GM19438 (cell line): ENCODE results near the gene SNAP23.

Experiments used
- ATAC-seq: cut with Tn5 transposase; IDR thresholded peaks from one replicate; pipeline ENCODE4 v1.9.1; 2021; ENCODE audit warnings: low read depth; ENCODE audit not compliant: unreplicated experiment

The SNAP23 gene

DNA sequence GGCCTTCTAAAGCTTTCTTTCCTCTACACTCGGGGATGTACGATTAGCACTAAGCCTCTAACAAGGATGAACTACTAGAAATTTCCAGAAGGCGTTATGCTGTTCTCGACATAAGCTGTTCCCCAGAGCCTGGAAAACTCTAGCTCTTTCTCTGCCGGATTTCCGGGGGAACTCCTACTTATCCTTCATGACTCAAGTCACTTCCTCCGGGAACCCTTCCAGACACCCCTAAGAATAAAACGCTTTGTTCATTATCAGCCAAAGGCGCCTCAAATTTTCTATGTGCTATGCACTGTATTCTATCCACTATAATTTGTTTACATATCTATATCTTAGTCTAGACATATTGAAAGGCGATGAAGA, 455 bp upstream of the SNAP23 start:
- ATAC-seq = no peak

DNA sequence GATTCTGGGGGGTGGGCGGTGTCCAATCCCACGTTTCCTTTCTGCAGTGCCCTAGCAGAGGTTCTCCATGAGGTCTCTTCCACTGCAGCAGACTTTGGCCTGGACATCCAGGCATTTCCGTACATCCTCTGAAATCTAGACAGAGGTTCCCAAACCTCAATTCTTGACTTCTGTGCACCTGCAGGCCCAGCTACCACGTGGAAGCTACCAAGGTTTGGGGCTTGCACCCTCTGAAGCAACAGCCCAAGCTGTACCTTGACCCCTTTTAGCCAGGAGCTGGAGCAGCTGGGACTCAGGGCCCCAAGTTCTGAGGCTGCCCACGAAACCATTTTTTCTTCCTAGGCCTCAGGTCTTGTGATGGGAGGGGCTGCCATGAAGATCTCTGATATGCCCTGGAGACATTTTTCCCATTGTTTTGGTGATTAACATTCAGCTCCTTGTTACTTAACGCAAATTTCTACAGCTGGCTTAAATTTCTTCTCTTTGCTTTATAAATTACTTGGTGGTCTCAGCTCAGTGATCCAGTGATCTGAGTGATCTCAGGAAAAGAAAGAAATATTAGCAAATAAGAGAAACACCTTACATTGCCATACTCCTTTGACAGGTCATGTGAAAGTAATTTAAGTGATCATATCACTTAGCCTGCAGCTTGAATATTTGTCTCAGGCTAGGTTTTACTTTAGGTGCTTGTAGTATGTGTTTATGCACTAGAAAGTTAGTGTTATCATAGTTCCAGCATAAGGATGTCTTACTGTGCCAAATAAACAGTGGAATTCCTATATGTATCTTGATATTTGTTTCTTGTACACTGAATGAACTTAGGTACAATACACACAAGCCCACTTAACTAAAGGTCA, 3.0 kb downstream of the SNAP23 start:
- ATAC-seq = no peak

DNA sequence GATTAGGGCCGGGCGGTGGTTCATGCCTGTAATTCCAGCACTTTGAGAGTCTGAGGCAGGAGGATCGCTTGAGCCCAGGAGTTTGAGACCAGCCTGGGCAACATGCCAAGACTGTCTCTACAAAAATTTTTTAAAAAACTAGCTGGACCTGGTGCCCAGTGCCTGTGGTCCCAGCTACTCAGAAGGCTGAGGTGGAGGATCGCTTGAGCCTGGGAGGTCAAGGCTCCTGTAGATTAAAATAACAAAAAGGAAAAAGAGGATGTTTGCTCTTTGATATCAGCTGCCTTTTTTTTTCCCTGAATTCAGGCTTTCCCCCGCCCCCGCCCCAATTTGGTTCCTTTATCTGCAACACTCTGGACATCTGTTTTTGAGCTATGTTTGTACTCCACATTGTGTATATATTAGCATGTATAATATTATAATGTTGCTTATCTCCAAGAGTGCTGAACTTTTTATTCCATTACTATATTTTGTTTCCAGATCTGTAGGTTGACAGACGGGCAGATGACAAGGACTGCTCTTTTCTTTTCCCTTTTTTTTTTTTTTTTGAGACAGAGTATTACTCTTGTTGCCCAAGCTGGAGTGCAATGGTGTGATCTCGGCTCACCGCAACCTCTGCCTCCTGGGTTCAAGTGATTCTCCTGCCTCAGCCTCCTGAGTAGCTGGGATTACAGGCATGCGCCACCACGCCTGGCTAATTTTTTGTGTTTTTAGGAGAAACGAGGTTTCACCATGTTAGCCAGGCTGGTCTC, 4.6 kb downstream of the SNAP23 start:
- no peak for ATAC-seq

DNA sequence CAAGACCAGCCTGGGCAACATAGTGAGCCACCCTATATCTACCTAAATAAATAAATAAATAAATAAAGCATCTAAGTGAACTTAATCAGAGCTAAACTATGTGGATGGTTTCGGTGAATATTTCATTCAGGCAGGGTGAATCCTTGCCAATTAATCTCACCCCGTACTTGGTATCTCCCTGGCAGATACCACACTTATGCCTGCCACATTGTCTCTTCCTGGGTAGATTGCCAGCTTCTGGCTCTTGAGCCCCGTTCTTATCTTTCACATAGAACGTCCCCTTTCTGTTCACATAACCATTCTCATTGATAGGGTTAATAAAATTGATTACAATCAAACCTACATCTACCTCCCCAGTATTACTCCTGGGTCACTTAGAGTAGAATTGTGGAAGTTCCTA, 7.0 kb downstream of the SNAP23 start:
- no peak for ATAC-seq

DNA sequence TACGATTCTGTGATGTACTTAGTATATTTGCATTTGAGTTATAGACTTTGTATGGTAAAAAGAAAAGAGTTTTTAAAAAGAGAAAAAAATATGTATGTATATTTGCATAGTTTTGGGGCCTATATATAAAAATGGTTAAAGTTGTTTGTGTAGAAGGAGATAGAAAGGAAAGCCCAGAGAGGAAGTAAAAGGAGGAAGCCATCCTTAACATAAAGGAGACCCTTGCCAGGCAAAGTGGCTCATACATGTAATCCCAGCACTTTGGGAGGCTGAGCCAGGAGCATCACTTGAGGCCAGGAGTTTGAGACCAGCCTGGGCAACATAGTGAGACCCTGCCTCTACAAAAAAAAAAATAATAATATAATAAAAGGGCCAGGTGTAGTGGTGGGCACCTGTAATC, 8.4 kb downstream of the SNAP23 start:
- no peak for ATAC-seq

DNA sequence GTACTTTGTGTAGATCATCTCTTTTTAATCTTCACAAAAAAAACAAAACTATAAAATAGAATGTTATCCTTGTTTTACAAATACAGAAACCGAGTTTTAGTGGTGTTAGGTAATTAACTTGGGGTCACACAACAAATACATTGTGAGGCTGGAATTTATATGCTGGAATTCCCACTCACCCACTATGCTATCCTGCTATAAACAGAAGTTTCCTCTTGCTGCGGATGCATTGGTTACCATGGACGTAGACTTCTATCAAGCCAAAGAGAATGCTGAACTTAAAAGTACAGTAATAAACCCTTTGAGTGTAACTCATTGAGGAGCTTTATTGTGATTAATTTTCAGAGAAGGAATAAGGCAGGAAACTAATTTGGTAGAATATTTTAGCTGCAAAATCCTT, 9.2 kb downstream of the SNAP23 start:
- ATAC-seq = no peak

DNA sequence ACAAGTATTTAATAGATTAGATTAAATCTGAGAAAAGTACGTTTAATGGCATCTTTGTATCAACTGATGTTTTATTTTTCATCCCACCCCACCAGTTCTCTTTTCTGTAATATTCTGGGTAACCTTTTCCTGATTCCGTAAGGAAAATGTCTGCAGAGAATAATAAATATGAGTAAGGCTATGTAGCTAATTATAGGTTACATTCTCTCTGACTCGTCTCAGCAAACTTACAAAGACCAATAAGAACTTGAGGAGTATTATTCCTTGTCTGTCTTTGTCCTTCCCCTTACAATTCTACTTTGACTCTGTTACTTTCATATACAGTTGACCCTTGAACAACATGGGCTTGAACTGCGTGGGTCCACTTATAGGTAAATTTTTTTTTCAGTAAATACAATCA, 12.1 kb downstream of the SNAP23 start:
- ATAC-seq = no peak

DNA sequence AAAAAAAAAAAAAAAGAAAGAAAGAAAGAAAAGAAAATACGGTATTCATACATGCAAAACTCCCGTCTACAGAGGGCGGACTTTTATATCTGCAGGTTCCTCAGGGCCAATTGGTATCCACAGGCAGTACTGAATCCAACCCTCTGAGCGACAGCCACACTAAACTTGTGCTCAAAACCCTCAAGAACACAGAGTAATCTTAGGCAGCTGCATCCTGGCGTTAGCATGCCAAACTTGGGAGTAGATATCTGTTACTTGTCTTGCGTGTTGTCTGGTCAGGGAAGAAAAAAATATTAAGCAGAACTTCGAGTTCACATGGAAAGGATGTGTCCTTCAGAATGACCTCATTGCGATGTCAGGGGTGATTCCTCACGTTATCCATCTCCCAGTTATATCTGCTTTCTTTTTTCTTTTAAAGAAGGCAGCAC, 12.8 kb downstream of the SNAP23 start:
- no peak for ATAC-seq

DNA sequence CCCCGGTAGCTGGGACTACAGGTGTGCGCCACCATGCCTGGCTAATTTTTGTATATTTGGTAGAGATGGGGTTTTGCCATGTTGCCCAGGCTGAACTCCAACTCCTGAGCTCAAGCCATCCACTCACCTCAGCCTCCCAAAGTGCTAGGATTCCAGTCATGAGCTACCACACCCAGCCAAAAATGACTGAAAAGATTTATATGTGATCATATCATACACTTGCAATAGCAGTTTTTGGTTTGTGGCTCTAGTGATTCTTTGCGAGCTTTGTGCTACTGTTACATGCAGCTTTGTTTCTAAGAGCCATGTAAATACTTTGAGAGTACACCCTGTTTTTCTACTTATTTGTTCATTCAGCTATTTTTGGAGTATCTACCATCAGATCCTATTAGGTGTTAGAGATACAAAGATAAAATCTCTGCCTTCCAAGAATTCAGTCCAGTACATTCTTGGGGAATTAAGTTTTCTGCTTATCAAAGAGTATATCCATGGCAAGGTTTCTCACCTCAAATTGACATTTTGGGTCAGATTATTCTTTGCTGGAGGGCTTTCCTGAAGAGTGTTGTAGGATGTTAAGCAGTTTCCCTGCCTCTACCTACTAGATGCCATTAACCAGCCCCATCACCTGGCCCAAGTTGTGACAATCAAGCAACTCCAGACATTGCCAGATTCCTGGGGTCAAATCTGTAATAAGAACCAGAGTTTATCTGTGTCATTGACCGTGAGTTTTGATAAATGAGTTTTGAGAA, 15.0 kb downstream of the SNAP23 start:
- no peak for ATAC-seq

DNA sequence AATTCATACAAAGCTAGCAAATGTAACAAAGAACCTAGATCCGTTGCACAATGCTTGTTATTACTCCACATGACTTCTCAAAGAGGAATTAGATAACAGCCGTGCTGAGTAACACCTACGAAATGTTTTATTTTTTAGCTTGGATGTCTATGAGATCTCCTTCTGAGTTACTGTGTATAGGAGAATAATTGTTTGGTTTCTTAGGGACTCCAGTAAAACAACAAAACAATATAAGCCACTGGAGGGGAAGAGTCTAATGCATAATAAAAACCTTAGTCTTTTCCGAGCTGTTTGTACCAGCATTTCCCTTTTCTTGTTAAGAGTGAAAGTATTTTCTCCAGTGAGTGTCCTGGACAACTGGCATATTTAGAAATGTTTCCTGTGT, 15.6 kb downstream of the SNAP23 start:
- ATAC-seq = no peak

DNA sequence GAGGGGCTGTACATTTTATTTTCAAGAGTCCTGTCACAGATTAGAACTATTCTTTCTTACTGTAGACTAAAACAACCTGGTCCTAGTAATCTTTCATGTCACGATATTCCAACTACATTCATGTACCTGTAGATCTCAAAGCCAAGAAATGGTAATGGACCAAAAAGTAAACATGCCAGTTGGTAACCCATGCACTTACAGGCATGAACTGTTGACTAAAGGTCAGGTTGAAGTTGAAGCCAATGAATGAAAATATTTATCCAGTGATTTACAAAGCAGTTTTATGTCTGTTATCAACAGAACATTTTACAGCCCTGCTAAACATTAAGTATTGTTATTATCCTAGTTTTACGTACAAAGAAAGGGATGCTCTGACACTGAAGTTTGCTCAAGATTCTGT, 27.9 kb downstream of the SNAP23 start:
- no peak for ATAC-seq

DNA sequence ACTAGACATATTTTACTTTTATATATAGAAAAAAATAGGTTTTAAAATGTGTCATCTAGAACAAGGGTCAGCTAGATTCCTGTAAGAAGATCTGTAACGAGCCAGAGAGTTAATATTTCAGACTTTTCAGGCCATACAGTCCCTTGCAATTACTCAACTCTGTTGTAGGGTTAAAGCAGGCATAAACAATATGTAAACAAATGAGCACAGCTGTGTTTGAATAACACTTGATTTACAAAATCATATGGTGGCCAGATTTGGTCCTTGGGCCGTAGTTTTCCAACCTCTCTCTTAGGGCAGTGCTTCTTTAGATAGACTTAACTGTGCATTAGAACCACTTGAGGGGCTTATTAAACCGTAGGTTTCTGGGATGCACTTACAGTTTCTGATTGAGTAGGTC, 33.5 kb downstream of the SNAP23 start:
- ATAC-seq = no peak

DNA sequence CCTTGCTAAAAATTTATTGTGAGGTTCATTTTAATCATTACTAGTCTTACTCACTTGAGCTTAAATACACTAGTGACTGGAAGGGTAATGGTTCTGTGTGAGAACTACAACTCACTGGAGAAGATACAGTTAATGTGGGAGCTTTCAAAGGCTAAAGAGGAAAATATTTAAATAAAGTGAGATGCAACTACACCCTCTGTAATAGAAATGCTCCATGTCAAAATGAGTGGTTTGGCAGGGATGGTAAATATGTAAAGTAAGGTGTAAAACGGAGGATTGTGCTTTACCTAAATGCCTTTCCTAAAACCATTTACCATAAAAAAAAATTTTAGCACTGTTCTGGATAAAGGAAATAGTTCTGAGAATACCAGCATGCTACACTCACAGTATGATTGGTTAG, 37.8 kb downstream of the SNAP23 start:
- no peak for ATAC-seq

DNA sequence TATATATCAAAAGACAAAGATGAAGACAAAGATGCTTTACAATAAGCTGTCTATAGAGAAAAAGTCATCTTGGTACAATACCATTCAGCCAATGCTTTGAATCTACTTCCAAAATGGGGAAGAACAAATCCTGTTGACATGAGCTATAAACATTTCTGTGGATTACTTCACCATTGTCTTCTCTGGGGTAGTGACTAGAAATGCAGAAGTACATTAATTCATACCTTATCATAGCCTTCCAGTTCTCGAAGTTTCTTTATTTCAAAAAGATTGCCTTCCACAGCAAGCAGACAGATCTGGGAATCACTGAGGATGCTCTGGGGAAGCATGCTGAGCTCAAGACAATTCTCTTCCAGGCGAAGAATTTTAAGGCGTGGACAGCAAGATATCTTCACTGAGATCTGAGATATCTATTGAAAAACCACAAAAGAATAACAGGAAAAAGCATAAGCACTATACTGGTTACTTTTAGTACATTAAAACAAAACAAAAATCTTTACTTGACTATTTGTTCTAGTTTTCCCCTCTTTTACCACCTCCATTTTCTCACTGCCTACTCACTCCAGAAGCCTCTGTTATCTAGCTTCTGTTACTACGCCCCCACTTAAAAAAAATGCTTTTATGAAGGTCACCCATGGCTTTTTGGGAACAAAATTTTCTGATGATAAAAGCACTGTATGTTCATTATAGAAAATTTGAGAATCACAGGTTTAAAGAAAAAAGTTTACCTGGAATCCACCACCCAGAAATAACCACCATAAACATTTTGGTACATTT, 49.6 kb downstream of the SNAP23 start:
- no peak for ATAC-seq

DNA sequence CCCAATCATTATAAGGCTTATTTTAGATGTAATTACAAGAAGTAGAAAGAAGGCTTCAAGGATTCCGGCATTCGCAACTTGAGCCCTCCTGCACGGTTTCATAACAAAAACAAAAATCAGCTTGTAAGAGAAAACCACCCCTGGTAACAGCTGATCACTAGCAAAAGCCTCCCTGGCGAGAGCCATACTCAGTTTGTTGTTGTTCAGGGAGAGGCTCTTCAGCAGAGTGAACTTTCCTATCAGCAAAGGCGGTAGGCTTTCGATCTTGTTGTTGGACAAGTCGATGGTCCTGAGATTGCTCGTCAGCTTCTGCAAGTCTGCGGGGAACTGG, 52.4 kb downstream of the SNAP23 start:
- peak; percentile 21 for ATAC-seq

DNA sequence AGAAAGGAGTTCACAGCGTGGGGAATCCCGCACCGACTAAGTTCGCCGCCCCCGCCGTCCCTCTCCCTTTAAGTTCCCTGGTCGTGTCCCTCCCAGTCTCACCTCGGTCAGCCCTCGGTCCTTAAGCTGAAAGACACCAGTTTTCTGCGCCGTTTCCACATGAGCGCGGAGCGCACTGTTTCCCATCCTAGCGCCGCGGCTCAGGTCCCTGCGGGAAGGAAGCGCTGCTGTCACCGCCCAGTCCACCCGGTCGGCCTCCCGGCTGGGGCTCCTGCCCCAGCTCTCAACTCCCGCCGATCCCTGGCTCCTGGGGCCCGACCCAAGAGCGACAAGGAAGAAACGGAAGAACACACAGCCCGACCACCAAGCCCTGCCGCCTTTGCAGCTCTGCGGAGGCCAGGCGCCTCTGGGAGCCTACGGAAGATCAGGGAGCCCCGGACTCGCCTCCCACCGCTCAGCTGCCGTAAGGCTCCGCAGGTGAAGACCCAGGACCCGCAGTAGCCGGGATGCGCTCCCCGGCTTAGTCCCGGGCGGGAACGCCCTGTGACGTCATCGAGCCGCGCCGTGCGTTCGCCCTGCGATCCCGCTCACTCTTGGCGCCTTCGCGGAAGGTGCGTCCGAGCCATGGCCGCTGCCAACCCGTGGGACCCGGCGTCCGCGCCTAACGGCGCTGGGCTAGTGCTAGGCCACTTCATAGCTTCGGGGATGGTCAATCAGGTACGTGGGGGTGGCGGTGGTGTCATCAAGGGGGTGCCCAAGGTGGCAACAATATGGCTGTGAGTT, 53.0 kb downstream of the SNAP23 start, which contains the start of the genes HAUS2 and LRRC57:
Gene HAUS2 (plus strand): TSS at position 590 of the 783 bp plus-strand sequence. CDS start 35 bp downstream, at position 625.
Gene LRRC57 (minus strand): TSS at position 545 of the 783 bp plus-strand sequence. CDS start 359 bp downstream, at position 186.
- ATAC-seq = peak; percentile 74

DNA sequence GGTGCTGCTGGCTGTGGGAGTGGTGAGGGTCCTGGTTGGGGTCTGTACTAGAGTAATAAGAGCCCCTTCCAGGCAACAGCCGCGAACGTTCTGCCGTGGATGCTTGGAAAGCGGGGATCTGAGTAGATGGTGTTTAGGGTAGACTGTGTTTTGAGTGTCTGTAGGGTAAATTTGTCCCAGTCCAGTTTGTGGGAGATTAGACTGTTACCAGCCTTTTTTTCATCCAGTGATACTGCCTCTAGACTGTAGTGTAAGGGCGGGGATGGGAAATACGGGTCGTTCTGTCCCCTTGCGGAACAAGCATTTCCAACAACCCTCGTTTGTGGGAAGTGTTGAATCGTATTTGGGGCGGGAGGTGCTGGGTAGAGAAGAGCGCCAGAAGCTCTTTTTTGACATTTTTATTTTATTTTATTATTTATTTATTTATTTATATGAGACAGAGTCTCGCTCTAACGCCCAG, 53.6 kb downstream of the SNAP23 start:
- peak; percentile 37 for ATAC-seq

DNA sequence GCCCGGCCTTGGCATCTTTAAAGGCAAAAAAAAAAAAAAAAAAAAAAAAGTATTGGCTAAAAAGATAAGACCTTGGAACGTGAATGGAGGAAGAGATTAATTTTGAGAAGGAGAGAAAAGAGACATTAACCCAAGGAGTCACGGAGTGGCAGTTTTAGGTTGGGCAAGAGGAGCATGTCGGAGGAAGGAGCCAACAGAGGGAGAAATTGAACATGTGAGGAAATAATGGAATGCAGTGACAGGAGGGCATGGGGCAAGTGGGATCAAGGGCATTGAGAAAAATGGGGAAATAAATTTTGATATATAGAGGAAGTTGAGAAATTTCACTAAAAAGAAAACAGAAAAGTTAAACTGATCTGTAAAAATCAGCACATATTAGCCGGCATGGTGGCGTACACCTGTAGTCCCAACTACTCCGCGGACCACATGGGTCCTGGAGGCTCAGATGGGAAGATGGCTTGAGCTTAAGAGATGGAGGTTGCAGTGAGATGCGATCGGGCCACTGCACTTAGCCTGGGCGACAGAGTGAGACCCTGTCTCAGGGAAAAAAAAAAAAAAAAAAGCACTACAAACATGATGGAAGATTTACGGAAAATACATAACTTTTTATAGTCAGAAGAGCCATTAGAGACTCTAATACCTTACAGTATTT, 54.4 kb downstream of the SNAP23 start:
- no peak for ATAC-seq

DNA sequence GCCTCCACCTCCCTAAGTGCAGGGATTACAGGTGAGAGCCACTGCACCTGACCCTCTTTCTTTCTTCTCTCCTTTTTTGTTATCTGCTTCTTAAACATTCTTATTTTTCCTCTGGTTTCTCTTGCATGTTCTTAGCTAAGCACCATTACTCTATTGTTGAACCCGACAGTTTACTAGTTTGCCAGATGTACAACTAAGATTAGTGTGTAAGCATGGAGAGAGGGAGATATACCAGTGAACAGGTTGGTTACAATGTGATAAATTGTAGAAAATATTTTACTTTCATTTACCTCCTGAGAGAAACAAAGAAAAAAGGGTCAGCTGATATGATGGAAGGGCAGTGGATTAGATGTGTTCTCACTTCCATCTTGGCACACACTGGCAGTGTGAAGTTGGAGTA, 58.1 kb downstream of the SNAP23 start:
- ATAC-seq = no peak
